PFSK-1 (cell line): Measurements from ENCODE around the gene SKAP1.

Experiments
- POLR2AphosphoS5 ChIP-seq: IDR thresholded peaks from 2 replicates; pipeline ENCODE4 v1.6.1; 2012; ENCODE audit warnings: low read depth, mild to moderate bottlenecking, control low read depth, low read length, moderate library complexity
- SIN3A ChIP-seq: IDR thresholded peaks from 2 replicates; pipeline ENCODE4 v1.6.1; 2012; ENCODE audit warnings: mild to moderate bottlenecking, low read length, moderate library complexity, borderline replicate concordance; ENCODE audit not compliant: insufficient read depth
- TAF1 ChIP-seq: IDR thresholded peaks from 2 replicates; pipeline ENCODE4 v1.6.1; 2012; ENCODE audit warnings: low read length, control low read depth, borderline replicate concordance; ENCODE audit not compliant: insufficient read depth

GRCh38 chr17:48429156-48429555 is 858 bp downstream of the SKAP1 start:
- no peak for TF ChIP-seq POLR2AphosphoS5
- TF ChIP-seq TAF1, result no peak
- no peak for TF ChIP-seq SIN3A
